Coronary artery (tissue), 2 donors: Measurements from ENCODE around the gene ATP6V1G1.

Experiments
- DNase-seq: peaks from one replicate; pipeline ENCODE4 v3.0.0-alpha.2; 2017; ENCODE audit warnings: low spot score
- H3K27ac ChIP-seq, 2 donors: fragments of 200-600 bp; sonication (generic); one replicate each; pipeline ENCODE4 v1.5.1; 2016 to 2019
- H3K4me3 ChIP-seq: fragments of 200-600 bp; sonication (generic); 2 replicates; pipeline ENCODE4 v1.5.1; 2016; ENCODE audit warnings: mild to moderate bottlenecking, moderate library complexity
- CTCF ChIP-seq: fragments of 200-600 bp; sonication (generic); IDR thresholded peaks from one replicate; pipeline ENCODE4 v1.5.1; 2019; ENCODE audit warnings: antibody characterized with exemption

Gene ATP6V1G1

GRCh38 chr9:114606068-114606467 lies 18.5 kb downstream of the ATP6V1G1 start:
- DNase-seq: no peak
- no peak overlapping the region for H3K4me3 ChIP-seq
- TF ChIP-seq CTCF: no peak
- H3K27ac ChIP-seq: no peak overlapping the region

DNA sequence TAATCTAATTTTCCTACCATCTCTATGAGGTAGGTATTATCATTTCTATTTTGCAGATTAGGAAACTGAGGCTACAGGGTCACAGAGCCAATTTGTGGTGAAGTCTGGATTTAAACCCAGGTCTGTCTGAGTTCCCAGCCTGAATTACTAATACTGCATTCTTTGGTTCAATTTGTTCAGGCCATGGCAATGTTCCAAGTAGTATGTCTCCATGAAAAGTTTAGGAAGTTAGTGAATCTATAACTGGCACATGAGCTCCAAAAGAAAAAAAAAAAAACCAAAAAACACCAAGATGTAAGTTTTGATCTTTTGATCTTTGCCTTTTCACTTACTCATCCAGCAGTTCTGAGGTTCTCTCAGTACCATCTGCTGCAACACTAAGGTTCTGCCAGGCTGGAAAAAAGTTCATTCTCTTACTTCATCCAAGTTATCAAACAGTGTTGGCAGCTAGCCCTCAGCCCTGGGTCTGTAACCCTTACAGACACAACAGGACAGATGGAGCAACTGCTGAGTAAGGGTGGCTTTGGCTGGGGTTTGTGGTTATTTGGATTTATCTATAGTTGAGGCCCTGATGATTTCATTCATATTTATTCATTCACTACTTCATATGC lies 19.1 kb downstream of the ATP6V1G1 start:
- TF ChIP-seq CTCF: no peak
- Histone ChIP-seq H3K4me3 (no peak overlapping the region), H3K27ac (no peak overlapping the region)
- DNase-seq: no peak

GRCh38 chr9:114607671-114608524 lies 20.3 kb downstream of the ATP6V1G1 start:
- Histone ChIP-seq H3K27ac (no peak overlapping the region), H3K4me3 (no peak overlapping the region)
- TF ChIP-seq CTCF: no peak
- DNase-seq: no peak

DNA sequence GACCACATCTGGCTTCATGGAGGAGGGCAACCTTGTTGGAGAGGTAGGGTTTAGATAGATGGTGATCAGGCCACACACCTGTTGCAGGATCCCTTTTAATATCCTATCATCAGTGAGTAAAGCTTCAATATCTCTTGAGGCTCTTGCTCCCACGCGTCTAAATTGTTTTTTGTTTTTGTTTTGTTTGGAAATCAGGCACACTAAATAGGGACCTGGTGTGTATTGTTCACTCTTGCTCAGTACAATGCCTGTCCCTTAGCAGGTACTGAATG lies 20.9 kb downstream of the ATP6V1G1 start:
- no peak overlapping the region for H3K27ac ChIP-seq
- no peak for DNase-seq
- no peak overlapping the region for H3K4me3 ChIP-seq
- TF ChIP-seq CTCF: no peak

GRCh38 chr9:114611516-114612271 lies 24.1 kb downstream of the ATP6V1G1 start:
- DNase-seq: peak; percentile 78
- peak overlapping the region; percentile 94 for H3K4me3 ChIP-seq
- TF ChIP-seq CTCF: no peak
- H3K27ac ChIP-seq: peak overlapping the region; percentile 86 to 96

GRCh38 chr9:114612272-114612923 lies 24.8 kb downstream of the ATP6V1G1 start:
- peak overlapping the region; percentile 86 to 96 for H3K27ac ChIP-seq
- H3K4me3 ChIP-seq: peak overlapping the region; percentile 94
- no peak for TF ChIP-seq CTCF
- DNase-seq: no peak
